ENCODE data around the gene TBX10. TPM values are rescaled to one million over a fixed set of nuclear protein-coding genes. Genes with fewer than 3 reads are reported as not detected.
"Not testable (repeated sequence)": the region's sequence is repeated elsewhere in the genome, so short reads cannot be mapped to it uniquely, and the experiment has no call there.

Gene TBX10
- total RNA-seq, 1 experiment from 2014 or later = not detected

GRCh38 chr11:67685641-67686332 is 46.2 kb upstream of the TBX10 start:
- RAD21 ChIA-PET (ENCODE audit: low non-redundant PET in 1 of 2, low total read pairs in 2 of 2, uncharacterized antibody in 2 of 2, unreplicated experiment in 2 of 2); H3K79me2 ChIP-seq (ENCODE audit: insufficient read depth, low read length); H3K36me3 ChIP-seq (ENCODE audit: control insufficient read depth in 1 of 2, insufficient read depth in 2 of 2, low read length in 2 of 2); H3K27me3 ChIP-seq (ENCODE audit: insufficient read depth, low read length); H4K20me1 ChIP-seq (ENCODE audit: insufficient read depth); H3K4me3 ChIP-seq (replicated peaks in 1 of 2; ENCODE audit: low read depth in 1 of 2, low read length in 2 of 2); H3K9me2 ChIP-seq (ENCODE audit: insufficient read depth); H3K9me3 ChIP-seq (ENCODE audit: control insufficient read depth in 1 of 2, insufficient read depth in 1 of 2, low read depth in 1 of 2, low read length in 2 of 2); POLR2A ChIA-PET; H2AFZ ChIP-seq (ENCODE audit: low read depth, low read length, poor library complexity, severe bottlenecking); H3K27ac ChIP-seq (ENCODE audit: low read depth, low read length); intact Hi-C loops (cut with micrococcal nuclease); DNase-seq (ENCODE audit: low read depth, low spot score); H3K9ac ChIP-seq (ENCODE audit: low read length); H3K4me2 ChIP-seq (ENCODE audit: low read length); BruUV-seq (replicated peaks); H3K4me1 ChIP-seq (ENCODE audit: control insufficient read depth in 1 of 2, insufficient read depth in 2 of 2, low read length in 2 of 2); ATAC-seq: not testable (repeated sequence)
- CTCF ChIA-PET = interaction anchor here (1.1 kb wide), 1 partner anchor 56 kb away, joined by 3 read pairs; the partner anchor contains the start of gene NUDT8

DNA sequence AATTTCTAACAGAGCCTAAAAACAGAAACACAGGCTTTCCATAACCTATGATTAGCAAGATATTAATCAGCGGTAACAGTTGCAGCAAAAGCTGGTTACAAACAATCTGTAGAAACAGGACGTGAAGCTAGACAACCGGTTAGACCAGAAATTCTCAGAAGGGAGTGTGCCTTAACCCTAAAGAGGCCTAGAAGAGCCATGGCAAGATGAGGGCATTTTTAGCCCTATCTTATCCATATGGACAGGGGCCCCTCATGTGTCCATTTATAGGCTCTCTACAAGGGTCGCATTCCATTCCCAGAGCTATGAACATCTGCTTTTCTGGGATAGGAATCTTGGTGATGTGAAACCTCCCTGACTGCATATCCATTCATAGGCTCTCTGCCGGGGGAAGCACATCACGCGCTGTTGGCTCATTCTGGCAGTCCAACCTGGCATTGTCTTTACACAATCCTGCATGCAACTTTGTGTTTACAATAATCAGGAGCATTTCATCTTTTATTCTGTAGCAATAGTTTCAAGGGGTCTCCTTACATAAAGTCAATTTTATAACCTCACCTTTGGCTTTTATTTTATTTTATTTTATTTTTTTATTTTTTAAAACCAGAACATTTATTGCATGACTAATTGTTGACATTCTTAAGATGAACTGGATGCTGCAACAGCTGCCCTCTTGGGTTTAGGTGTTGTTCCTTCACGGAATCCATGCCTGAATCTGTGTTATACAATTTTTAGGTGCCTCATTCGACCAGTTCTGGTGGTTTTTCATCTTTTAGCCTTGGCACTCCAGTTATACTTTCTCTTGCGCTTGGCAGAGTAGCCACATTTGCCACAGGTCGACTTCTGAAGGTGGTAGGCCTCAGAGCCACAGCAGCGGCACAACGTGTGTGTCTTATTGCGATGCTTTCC is 42.8 kb upstream of the TBX10 start:
- H3K9me2 ChIP-seq (ENCODE audit: insufficient read depth); H2AFZ ChIP-seq (ENCODE audit: low read depth, low read length, poor library complexity, severe bottlenecking); H3K9me3 ChIP-seq (ENCODE audit: control insufficient read depth in 1 of 2, insufficient read depth in 1 of 2, low read depth in 1 of 2, low read length in 2 of 2); H4K20me1 ChIP-seq (ENCODE audit: insufficient read depth); DNase-seq (ENCODE audit: low read depth, low spot score); ATAC-seq; H3K27ac ChIP-seq (ENCODE audit: low read depth, low read length); BruUV-seq (replicated peaks); H3K79me2 ChIP-seq (ENCODE audit: insufficient read depth, low read length); RAD21 ChIA-PET (ENCODE audit: low non-redundant PET in 1 of 2, low total read pairs in 2 of 2, uncharacterized antibody in 2 of 2, unreplicated experiment in 2 of 2); H3K4me2 ChIP-seq (ENCODE audit: low read length); H3K27me3 ChIP-seq (ENCODE audit: insufficient read depth, low read length); intact Hi-C loops (cut with micrococcal nuclease); H3K9ac ChIP-seq (ENCODE audit: low read length); H3K4me3 ChIP-seq (replicated peaks in 1 of 2; ENCODE audit: low read depth in 1 of 2, low read length in 2 of 2); CTCF ChIA-PET; POLR2A ChIA-PET; H3K4me1 ChIP-seq (ENCODE audit: control insufficient read depth in 1 of 2, insufficient read depth in 2 of 2, low read length in 2 of 2); H3K36me3 ChIP-seq (ENCODE audit: control insufficient read depth in 1 of 2, insufficient read depth in 2 of 2, low read length in 2 of 2): not testable (repeated sequence)

Data from HCT116 (cell line).